HEK293 (cell line): ENCODE measurements around the gene FRMD4A.

Experiments used
- CTCF ChIP-seq: fragments of 450-650 bp; formaldehyde crosslinking; IDR thresholded peaks from 2 replicates; pipeline ENCODE4 v1.5.1; 2016; ENCODE audit warnings: missing biosample characterization, missing genetic modification characterization
- GLI4 ChIP-seq: fragments of 450-650 bp; formaldehyde crosslinking; IDR thresholded peaks from 2 replicates; pipeline ENCODE4 v1.5.1; 2016; ENCODE audit warnings: missing biosample characterization, missing genetic modification characterization
- SALL2 ChIP-seq: fragments of 450-650 bp; formaldehyde crosslinking; IDR thresholded peaks from 2 replicates; pipeline ENCODE4 v1.5.0; 2017; ENCODE audit warnings: missing biosample characterization, mild to moderate bottlenecking, missing genetic modification characterization, borderline replicate concordance
- ZNF211 ChIP-seq: fragments of 450-650 bp; formaldehyde crosslinking; IDR thresholded peaks from 2 replicates; pipeline ENCODE4 v1.5.1; 2016; ENCODE audit warnings: low read depth, missing biosample characterization, missing genetic modification characterization
- ZNF394 ChIP-seq: fragments of 450-650 bp; formaldehyde crosslinking; IDR thresholded peaks from 2 replicates; pipeline ENCODE4 v1.5.1; 2016; ENCODE audit warnings: missing biosample characterization, missing genetic modification characterization, mild to moderate bottlenecking, moderate library complexity, borderline replicate concordance

GRCh38 chr10:13820964-13821337 is 509.8 kb downstream of the FRMD4A start:
- TF ChIP-seq CTCF (tag by site-specific recombination) (no peak), GLI4 (no peak), ZNF211 (no peak), ZNF394 (tag by site-specific recombination) (no peak), SALL2 (tag by site-specific recombination) (no peak)
